OCI-LY1 (cell line): ENCODE data around the gene SPRED1.

Experiments
- EZH2 ChIP-seq: fragments of 200-600 bp; sonication (generic), shearing (Covaris generic); IDR thresholded peaks from 2 replicates; pipeline ENCODE4 v1.8.0; 2017; ENCODE audit warnings: borderline replicate concordance, mixed run types, mild to moderate bottlenecking, antibody characterized with exemption, low read length, moderate library complexity, mixed read lengths
- TF ChIP-seq, protein P1 (sequence below): fragments of 200-600 bp; sonication (generic), shearing (Covaris generic); IDR thresholded peaks from 2 replicates; pipeline ENCODE4 v1.5.1; 2017; ENCODE audit warnings: mild to moderate bottlenecking, antibody characterized with exemption, low read length, moderate library complexity, mixed read lengths

DNA sequence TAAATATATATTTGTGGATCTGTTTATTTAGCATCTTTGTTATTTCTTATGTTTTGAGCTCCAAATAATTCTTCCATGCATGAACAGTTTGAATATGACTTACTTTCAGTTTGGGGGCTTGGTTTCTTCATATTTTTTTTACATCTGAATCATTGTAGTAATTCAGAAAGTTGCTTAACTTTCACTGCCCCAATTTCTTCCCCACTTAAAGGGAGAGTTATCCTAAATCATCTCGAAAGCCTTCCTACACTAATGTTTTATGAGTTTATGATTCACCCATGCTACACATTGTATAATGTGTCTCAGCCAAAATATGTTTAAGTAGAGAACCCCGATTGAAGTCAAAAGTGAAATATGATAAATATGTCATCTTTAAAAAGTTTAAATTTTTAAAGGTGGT, 47.8 kb downstream of the SPRED1 start:
- TF ChIP-seq EZH2: no peak
- TF ChIP-seq, protein P1, sequence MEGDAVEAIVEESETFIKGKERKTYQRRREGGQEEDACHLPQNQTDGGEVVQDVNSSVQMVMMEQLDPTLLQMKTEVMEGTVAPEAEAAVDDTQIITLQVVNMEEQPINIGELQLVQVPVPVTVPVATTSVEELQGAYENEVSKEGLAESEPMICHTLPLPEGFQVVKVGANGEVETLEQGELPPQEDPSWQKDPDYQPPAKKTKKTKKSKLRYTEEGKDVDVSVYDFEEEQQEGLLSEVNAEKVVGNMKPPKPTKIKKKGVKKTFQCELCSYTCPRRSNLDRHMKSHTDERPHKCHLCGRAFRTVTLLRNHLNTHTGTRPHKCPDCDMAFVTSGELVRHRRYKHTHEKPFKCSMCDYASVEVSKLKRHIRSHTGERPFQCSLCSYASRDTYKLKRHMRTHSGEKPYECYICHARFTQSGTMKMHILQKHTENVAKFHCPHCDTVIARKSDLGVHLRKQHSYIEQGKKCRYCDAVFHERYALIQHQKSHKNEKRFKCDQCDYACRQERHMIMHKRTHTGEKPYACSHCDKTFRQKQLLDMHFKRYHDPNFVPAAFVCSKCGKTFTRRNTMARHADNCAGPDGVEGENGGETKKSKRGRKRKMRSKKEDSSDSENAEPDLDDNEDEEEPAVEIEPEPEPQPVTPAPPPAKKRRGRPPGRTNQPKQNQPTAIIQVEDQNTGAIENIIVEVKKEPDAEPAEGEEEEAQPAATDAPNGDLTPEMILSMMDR: no peak
